BLaER1 (cell line): ENCODE measurements around the gene MRM2.
A peak's percentile ranks its signal among the peaks of the same experiment; 100 is the strongest.

ENCODE experiments used
- H3K27ac ChIP-seq: shearing (Covaris generic); formaldehyde crosslinking; 2 replicates; pipeline ENCODE4 v1.8.1; 2022
- H3K27me3 ChIP-seq: shearing (Covaris generic); formaldehyde crosslinking; 2 replicates; pipeline ENCODE4 v1.8.1; 2022
- H3K36me3 ChIP-seq: shearing (Covaris generic); formaldehyde crosslinking; 2 replicates; pipeline ENCODE4 v1.8.1; 2022
- H3K4me1 ChIP-seq: shearing (Covaris generic); formaldehyde crosslinking; 2 replicates; pipeline ENCODE4 v1.8.1; 2022
- H3K4me2 ChIP-seq: shearing (Covaris generic); formaldehyde crosslinking; 2 replicates; pipeline ENCODE4 v1.8.1; 2022
- H3K4me3 ChIP-seq: shearing (Covaris generic); formaldehyde crosslinking; 2 replicates; pipeline ENCODE4 v1.8.1; 2022
- H3K9ac ChIP-seq: shearing (Covaris generic); formaldehyde crosslinking; 2 replicates; pipeline ENCODE4 v1.8.1; 2022
- H3K9me3 ChIP-seq: shearing (Covaris generic); formaldehyde crosslinking; 2 replicates; pipeline ENCODE4 v1.8.1; 2022
- H4K20me1 ChIP-seq: shearing (Covaris generic); formaldehyde crosslinking; 2 replicates; pipeline ENCODE4 v1.8.1; 2022
- Cebpa-rat ChIP-seq: shearing (Covaris generic); IDR thresholded peaks from 2 replicates; pipeline ENCODE4 v1.8.1; 2022

MRM2 gene

DNA sequence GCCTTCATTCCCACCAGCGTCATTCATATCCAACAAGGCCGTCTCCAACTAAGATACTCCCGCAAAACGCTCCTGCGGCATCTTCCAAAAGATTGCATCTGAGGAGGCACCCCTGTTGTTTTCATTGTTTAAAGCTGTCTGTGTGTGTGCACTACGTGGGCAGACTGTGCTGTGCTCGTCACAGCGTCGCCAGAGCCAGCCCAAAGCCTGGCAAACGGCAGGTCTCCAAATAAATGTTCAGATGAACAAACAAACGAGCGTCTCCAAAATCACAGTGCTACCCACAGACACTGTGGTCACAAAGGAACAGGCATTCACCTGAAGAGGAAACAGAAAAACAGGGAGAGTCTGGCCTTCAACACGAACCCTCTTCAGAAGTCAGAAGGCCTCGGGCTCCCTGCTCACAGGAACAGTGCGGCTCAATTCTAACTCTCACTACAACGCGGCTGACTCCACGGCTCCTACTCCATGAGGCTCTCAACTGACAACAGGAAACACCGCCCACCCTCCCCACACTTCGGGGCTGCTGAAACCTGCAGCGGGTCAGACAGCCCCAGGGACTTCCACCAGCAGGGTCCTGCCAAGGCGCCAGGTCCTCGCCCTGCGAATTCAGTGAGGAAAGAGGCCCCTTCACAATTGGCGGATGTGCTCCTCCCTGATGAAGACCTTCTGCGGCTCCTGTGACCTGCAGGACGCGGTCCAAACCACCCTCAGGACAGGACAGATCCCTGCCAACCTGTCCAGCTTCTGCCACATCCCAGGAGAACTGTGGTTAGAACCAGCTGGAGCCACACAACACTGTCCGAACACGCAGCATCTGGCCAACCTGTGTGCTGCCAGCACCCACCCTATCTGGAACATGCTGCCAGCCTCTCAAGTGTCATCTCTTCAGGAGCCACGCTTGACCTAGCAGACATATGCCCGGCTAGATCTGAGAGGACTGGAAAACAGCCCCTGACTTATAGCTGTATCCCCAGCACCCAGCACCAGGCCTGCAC is 45.3 kb downstream of the MRM2 start:
- H4K20me1 ChIP-seq = peaks cover 11% of the 10 kb centered on the region; the same call in 1 of the 2 replicates
- no peak overlapping the region; the same call in 1 of the 2 replicates for H3K4me3 ChIP-seq
- H3K27ac ChIP-seq = peak overlapping the region; percentile 80
- no peaks in the 10 kb centered on the region for H3K27me3 ChIP-seq
- peak overlapping the region; percentile 67 for H3K9ac ChIP-seq
- peaks cover 76% of the 10 kb centered on the region for H3K4me1 ChIP-seq
- H3K4me2 ChIP-seq = peak overlapping the region; percentile 80
- peaks cover 74% of the 10 kb centered on the region for H3K36me3 ChIP-seq
- no peak for TF ChIP-seq Cebpa-rat
- peaks cover 10% of the 10 kb centered on the region for H3K9me3 ChIP-seq

DNA sequence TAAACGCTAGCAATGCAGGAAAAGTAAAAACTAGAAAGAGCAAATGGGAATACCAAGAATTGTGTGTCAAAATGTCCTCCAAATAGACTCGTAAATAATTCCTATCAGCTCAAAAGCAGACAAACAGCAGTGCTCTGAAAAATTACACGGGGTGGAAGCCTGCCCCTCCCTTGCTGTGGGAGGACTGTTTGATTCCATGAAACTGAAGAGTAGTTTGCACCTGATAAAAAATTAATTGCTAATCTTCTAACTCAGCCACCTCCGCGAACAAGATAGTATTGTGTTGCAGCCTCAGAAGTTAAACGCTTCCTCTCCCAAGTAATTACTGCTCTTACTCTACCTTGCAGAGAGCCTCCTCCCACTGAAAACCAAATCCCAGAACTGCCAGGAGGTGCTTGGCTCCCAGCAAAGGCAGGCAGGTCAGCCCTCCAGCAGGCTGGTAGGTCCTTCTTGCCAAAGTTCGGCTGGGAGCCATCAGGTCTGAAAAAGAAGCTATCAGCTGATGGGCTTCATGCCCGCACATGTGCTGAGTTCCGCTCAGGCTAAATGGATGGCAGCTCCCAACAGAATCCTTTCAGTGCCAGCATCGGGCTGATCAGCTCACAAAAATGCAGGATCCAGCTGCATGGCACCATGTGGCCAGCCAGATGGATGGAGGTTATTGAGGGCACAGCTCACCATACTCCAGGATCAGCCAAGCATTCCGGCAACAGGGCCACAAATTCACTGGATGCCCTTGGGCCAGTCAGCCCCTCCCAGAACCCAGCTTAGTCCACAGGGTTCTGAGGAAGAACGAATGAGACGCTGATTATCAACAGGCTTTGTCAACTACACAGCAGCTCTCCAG is 46.4 kb downstream of the MRM2 start:
- Histone ChIP-seq H3K9me3 (peaks cover 10% of the 10 kb centered on the region), H4K20me1 (peaks cover 11% of the 10 kb centered on the region; the same call in 1 of the 2 replicates), H3K27me3 (no peaks in the 10 kb centered on the region), H3K36me3 (peaks cover 78% of the 10 kb centered on the region), H3K4me1 (peaks cover 65% of the 10 kb centered on the region), H3K27ac (peak overlapping the region; percentile 80), H3K4me2 (peak overlapping the region; percentile 80), H3K9ac (peak overlapping the region; percentile 67; the same call in 1 of the 2 replicates), H3K4me3 (0 out of 2 replicates have a peak overlapping the region, but pooled peaks have one; percentile 3)
- TF ChIP-seq Cebpa-rat = no peak

DNA sequence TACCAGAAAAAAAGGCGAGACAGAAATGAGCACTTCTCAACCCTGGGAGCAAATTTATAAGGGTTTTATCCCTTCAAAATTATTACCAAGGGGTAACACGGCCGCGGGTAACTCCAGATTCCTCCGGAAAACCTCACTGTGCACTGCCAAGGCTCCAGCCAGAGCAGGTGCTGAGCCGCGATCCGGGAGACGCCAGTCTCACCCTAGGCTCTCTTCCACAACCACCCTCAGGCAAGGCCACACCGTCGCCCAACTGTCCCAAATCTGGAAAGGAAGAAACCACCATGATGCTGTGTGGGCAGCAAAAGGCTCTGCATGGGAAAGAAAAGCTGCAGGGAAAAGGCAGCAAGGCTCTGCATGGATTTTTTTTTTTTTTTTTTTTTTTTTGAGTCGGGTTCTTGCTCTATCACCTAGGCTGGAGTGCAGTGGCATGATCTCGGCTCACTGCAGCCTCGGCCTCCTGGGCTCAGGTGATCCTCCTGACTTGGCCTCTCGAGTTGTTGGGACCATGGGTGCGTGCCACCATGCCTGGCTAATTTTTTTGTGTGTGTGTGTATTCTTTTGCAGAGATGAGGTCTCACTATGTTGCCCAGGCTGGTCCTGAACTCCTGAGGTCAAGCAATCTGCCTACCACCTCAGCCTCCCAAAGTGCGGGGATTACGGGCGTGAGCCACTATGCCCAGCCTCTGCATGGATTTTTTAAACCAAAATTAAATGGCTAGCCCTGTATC is 48.3 kb downstream of the MRM2 start:
- Histone ChIP-seq H3K27ac (no peak overlapping the region), H3K9me3 (peaks cover 24% of the 10 kb centered on the region), H3K4me2 (no peak overlapping the region; the same call in 1 of the 2 replicates), H3K4me1 (peaks cover 47% of the 10 kb centered on the region), H4K20me1 (peaks cover 11% of the 10 kb centered on the region; the same call in 1 of the 2 replicates), H3K9ac (0 out of 2 replicates have a peak overlapping the region, but pooled peaks have one; percentile 4), H3K36me3 (peaks cover 77% of the 10 kb centered on the region), H3K27me3 (no peaks in the 10 kb centered on the region), H3K4me3 (no peak overlapping the region)
- TF ChIP-seq Cebpa-rat = no peak

DNA sequence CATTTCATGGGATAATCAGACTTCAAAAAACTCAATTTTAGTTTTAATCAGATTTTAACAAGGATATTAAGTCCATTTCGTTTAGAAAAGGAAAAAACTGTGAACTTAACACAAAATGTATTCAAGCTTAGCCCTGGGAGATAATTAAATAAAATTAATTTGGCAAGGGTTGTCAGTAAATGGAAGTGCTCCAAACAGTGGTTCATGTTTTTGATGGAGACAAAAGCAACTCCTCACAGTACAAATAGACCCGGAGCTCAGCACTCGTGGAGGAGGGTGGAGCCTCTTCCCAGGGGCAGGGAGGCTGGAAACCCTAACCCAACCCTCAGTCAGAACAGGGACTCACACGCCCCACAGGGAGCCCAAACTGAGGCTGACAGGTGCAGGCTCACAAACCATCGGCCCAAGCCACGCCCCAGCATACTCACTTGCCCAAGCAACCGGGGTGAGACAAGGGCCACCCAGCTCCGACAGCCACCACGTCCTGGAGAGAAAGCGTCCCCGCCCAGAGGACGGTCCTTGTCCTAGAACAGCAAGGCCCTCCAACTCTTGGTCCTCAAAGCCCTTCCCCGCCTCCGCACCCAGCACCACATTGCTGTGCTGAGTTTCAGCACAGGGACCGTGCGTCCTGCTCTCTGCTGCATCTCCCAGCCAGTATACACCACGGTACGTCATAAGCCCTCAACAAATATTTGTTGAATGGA is 49.0 kb downstream of the MRM2 start:
- no peak for TF ChIP-seq Cebpa-rat
- Histone ChIP-seq H4K20me1 (peaks cover 11% of the 10 kb centered on the region; the same call in 1 of the 2 replicates), H3K36me3 (peaks cover 77% of the 10 kb centered on the region), H3K27ac (no peak overlapping the region), H3K4me2 (peak overlapping the region; percentile 17; the same call in 1 of the 2 replicates), H3K27me3 (no peaks in the 10 kb centered on the region), H3K9me3 (peaks cover 32% of the 10 kb centered on the region), H3K4me3 (no peak overlapping the region), H3K4me1 (peaks cover 39% of the 10 kb centered on the region), H3K9ac (0 out of 2 replicates have a peak overlapping the region, but pooled peaks have one; percentile 4)

DNA sequence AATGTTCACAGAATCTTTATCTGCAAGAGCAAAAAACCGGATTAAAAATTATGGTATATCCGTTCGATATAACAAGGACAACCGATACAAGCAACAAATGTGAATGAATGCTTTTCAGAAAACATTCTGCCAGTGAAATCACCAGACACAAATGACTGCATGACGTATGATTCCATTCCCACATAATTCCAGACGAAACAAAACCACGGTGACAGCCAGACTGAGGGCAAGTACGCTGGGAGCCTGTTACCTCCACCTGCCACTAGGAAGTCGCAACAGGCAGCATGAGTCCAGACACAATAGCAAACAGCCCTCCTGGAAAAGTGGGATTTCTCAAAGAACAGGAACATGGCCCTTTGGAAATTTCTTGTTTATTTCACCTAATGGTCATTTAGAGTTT is 51.0 kb downstream of the MRM2 start:
- H3K9ac ChIP-seq = no peak overlapping the region
- H3K4me3 ChIP-seq = no peak overlapping the region
- peaks cover 87% of the 10 kb centered on the region for H3K36me3 ChIP-seq
- no peak overlapping the region for H3K4me2 ChIP-seq
- H3K4me1 ChIP-seq = peaks cover 28% of the 10 kb centered on the region
- TF ChIP-seq Cebpa-rat = no peak
- no peaks in the 10 kb centered on the region for H4K20me1 ChIP-seq
- H3K27ac ChIP-seq = no peak overlapping the region
- H3K27me3 ChIP-seq = no peaks in the 10 kb centered on the region
- peaks cover 33% of the 10 kb centered on the region for H3K9me3 ChIP-seq

DNA sequence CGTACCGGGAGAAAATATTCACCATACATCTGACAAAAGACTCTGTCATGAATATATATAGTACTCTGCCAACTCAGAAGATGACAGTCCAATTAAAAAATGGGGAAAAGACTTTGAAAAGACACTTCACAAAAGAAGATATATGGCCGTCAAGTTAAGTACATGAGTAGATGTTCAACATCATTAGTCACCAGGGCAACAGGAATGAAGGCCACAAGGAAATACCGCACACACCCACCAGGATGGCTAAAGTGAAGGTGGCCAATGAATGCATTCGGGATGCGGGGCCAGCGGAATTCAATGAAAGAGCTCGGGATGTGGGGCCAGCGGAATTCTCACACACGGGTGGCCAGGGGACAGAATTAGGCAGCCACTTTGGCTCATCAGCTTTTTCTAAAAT is 51.5 kb downstream of the MRM2 start:
- Histone ChIP-seq H4K20me1 (no peaks in the 10 kb centered on the region), H3K36me3 (peaks cover 86% of the 10 kb centered on the region), H3K4me1 (peaks cover 28% of the 10 kb centered on the region), H3K9me3 (peaks cover 30% of the 10 kb centered on the region), H3K4me3 (no peak overlapping the region), H3K27ac (no peak overlapping the region), H3K9ac (no peak overlapping the region), H3K4me2 (no peak overlapping the region), H3K27me3 (no peaks in the 10 kb centered on the region)
- TF ChIP-seq Cebpa-rat = no peak

DNA sequence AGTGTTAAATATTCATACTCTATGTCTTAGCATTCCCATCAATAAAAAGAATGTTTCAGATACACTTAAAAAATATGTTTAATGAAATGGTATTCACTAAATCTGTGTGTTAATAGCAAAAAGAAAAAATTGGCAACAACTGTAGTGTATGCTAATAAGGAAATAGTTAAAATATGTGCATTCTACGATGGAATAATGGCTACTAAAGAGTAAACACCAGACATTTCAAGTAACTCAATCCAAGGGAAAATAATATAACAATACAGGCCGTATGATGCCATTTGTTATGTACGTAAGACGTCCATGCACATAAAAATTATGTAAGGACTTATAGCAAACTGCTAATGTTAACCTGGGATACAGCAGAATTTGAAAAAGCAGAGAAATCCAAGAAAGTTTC is 55.8 kb downstream of the MRM2 start:
- Histone ChIP-seq H3K4me1 (peaks cover 42% of the 10 kb centered on the region), H4K20me1 (no peaks in the 10 kb centered on the region), H3K27me3 (no peaks in the 10 kb centered on the region), H3K36me3 (peaks cover 60% of the 10 kb centered on the region), H3K4me3 (no peak overlapping the region), H3K27ac (no peak overlapping the region), H3K9ac (no peak overlapping the region), H3K9me3 (peaks cover 28% of the 10 kb centered on the region), H3K4me2 (peak overlapping the region; percentile 64)
- no peak for TF ChIP-seq Cebpa-rat

DNA sequence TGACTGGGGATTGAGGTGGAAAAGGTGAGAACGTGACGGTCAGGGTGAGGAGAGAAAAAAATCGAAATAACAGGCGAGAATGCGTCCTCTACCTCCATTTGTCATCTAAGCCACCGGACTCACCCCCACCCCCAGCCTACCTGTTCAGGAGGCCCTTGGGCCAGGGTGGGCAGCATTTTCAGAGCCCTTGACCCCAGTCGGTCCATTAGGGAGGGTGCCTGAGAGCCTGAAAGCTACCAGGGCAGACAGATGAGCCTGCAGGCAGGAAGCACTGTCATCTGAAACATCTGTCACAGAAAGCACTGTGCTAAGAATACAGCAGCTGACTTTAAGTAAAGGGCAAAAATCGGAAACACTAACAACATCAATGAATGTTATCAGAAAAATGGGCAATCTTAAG is 56.3 kb downstream of the MRM2 start:
- Histone ChIP-seq H3K4me3 (no peak overlapping the region), H4K20me1 (no peaks in the 10 kb centered on the region), H3K27me3 (no peaks in the 10 kb centered on the region), H3K4me1 (peaks cover 47% of the 10 kb centered on the region), H3K4me2 (peak overlapping the region; percentile 64), H3K9ac (no peak overlapping the region), H3K9me3 (peaks cover 28% of the 10 kb centered on the region), H3K36me3 (peaks cover 56% of the 10 kb centered on the region), H3K27ac (peak overlapping the region; percentile 40; the same call in 1 of the 2 replicates)
- TF ChIP-seq Cebpa-rat = no peak
